Activated T-cell treated with anti-CD3 and anti-CD28 coated beads for 48 hours (primary cell): ENCODE measurements around the gene ZNF511.
A peak's percentile ranks its signal among the peaks of the same experiment; 100 is the strongest.

Experiments used
- DNase-seq: peaks from one replicate; pipeline ENCODE4 v3.0.0-alpha.2; 2020; ENCODE audit warnings: low read depth

The ZNF511 gene

DNA sequence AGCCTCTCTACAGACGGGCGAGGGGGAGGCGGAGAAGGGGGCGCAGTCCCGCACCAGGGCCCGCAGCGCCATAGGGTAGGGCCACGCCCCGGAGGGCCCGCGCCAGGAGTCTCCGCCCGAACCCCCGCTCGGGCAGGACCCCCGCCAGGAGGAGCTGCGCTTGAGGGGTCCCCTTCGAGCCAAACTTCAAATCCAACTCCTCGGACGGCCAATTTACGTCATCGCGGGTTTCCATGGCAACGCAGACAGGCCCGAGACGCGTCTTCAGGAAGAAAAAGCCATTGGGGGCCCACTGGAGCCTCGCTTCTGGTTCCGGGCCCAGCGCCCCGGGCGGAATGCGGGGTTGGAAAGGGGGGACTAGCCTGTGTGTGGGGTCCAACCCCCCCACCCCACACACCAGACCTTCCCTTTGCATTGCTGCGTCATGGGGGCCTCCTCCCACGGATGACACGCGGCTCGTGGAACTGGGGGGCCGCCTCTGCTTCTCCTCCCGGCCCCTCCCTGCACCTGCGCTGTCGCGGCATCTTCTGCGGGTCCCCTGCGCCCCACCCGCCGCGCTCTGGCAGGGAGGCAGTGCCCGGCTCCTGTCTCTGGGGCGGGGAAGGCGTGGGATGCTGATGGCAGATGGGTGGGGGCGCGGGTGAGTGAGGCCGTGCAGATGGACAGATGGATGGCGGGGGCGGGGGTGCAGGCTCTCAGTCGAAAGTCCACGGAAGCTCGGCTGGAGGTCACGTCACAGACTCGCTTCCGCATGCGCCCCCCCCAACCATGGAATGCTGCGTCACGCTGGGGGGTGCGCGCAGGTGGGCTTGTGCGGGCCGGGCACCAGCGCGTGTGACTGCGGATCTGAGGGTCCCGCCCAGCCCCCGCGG lies 26.8 kb downstream of the ZNF511 start:
- DNase-seq: peak; percentile 66

- DNase-seq: no peak
These were observed 27.4 kb downstream of the ZNF511 start for GRCh38 chr10:133336118-133336576.

DNA sequence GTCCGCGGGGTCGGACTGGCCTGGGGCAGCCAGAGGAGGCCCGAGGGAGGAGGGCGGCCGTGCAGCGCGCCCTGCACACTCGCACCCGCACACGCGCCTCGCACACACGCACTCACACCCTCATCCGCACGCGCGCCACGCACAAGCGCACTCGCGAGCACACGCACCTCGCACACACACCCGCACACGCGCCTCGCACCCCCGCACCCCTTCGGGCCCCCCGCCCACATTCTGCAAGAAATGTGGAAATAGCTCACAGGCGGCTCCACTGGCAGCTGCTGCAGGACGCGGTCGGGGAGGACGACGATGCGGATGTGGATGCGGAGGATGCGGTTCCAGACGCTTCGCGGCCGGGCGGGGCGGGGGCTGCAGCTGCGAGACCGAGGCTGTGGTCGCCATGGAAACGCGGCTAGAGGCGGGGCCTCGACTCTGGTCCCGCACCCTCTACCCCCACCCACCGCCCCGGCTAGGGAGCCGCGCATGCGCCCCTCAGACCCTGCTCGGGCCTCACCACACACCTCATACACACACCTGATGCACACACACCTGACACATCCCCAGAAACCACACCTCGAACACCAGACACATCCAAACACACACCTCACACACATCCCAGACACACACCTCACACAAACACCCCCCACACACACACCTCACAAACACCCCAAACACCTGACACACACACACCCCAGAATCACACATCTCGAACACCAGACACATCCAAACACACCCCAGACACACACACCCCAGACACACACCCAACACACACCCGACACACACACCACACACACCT lies 28.1 kb downstream of the ZNF511 start, which contains the start of gene CALY:
CALY (minus strand) TSS at position 320 of the 793 bp plus-strand sequence. CDS start 7,907 bp downstream, outside the sequence.
- DNase-seq: peak; percentile 44

- no peak for DNase-seq
These were observed 28.6 kb downstream of the ZNF511 start for GRCh38 chr10:133337370-133337725.

- DNase-seq: no peak
These were observed 29.7 kb downstream of the ZNF511 start for GRCh38 chr10:133338080-133339071.

GRCh38 chr10:133339708-133340380 lies 31.1 kb downstream of the ZNF511 start:
- no peak for DNase-seq

DNA sequence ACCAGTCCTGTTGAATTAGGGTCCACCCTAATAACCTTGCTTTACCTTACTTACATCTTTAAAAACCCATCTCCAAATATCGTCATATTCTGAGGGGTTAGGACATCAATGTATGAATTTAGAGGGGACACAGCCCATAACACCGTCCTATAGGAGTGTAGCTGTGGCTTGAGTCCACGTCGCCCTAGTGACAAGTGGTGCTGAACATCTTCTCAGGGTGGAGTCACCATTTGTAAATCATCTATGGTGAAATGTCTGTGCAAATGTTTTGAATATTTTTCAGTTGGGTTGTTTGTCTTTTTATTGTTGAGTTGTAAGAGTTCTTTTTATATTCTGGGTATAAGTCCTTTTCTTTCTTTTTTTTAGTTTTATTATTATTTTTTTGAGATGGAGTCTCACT lies 33.3 kb downstream of the ZNF511 start:
- DNase-seq: no peak

- no peak for DNase-seq
These were observed 34.2 kb downstream of the ZNF511 start for GRCh38 chr10:133342942-133343341.

GRCh38 chr10:133343558-133343957 lies 34.8 kb downstream of the ZNF511 start:
- DNase-seq: no peak

- DNase-seq: no peak
These were observed 35.5 kb downstream of the ZNF511 start for GRCh38 chr10:133344236-133344635.

GRCh38 chr10:133346413-133346812 lies 37.7 kb downstream of the ZNF511 start:
- DNase-seq: no peak

DNA sequence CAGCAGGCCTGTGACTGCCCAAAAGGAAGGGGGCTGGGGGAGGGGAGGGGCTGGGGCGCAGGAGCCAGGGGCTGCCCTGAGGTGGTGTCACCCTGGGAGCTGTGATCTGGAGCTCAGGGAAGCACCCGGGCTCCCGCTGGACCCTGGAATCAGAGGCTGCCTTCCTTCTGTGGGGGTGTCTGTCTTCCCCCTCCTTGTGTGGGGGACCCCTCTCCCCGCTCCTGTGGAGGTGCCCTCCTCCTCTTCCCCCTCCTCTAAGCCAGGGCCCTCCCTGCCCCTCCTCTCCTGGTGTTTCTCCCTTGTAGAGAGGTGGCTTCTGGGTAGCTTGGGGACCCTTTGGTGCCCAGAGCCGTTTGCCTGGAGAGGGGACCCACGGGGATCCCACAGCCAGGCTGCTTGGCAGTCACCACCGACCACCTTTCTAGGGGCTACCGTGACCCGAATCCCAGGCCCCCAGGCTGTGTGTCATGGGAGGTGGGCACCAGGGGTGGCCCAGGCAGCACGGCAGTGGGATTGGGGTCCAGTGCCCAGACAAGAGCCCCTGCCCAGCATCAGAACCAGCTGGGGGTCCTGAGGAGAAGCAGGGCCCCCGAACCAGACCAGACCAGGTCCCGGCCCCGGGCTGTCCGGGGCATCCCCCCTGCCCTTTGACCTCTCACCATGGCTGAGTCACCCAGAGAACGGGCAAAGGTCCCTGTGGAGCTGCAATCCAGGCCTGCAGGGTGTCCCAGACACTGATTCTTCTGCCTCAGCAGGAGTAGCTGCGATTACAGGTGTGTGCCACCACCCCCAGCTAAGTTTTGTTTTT lies 39.2 kb downstream of the ZNF511 start:
- DNase-seq: no peak

DNA sequence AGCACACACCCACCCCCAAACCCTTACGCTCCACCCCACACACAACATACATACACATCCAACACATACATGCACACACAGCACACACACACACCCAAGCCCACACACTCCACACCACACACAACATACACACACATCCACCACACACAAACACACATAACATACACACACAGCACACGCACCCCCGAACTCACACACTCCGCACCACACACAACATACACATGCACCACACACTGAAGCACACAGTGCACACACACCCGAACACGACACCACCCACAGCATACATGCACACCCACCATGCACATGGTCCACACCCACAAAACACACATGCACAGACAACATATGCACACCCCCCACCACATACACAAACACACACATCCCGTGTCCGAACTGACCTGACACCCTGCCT lies 40.5 kb downstream of the ZNF511 start:
- no peak for DNase-seq

DNA sequence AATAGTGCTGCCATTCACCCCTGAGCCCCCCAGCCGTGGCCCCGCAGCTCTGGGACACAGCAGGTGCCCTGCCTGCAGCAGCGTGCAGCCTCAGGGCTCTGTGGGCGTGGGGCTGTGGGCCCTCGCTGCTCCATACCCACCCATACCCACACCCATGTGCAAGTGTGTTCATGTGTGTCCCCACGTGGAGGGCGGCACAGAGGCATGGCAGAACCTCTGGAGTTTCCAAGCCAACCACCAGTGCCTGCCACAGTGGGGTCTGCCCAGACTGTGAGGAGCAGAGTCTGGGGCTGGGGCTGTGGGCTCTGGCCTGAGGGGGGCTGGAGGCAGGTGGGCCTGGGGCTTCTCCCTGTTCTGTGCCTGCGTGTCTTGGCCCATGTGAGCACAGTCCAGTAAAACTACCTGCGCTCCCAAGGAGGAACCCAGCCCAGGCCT lies 40.9 kb downstream of the ZNF511 start:
- no peak for DNase-seq

- no peak for DNase-seq
These were observed 41.7 kb downstream of the ZNF511 start for GRCh38 chr10:133350283-133350949.

DNA sequence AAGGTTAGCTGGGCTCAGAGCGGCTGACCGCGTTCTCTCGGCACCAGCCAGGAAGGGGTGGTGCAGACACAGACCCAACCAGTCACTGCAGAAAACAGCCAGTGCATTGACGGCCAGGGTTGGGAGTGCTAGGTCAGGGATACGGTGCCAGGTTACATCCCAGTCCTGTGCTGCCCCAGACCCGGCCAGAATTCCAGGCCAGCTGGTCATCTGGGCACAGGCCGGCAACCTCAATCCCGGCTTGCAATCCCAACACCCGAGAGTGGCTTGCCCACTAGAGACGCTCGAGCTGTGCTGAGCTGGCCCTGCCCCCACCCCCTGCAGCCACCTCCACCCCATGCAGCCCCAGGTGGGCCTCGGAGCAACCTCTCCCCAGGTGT lies 42.2 kb downstream of the ZNF511 start:
- DNase-seq: no peak

DNA sequence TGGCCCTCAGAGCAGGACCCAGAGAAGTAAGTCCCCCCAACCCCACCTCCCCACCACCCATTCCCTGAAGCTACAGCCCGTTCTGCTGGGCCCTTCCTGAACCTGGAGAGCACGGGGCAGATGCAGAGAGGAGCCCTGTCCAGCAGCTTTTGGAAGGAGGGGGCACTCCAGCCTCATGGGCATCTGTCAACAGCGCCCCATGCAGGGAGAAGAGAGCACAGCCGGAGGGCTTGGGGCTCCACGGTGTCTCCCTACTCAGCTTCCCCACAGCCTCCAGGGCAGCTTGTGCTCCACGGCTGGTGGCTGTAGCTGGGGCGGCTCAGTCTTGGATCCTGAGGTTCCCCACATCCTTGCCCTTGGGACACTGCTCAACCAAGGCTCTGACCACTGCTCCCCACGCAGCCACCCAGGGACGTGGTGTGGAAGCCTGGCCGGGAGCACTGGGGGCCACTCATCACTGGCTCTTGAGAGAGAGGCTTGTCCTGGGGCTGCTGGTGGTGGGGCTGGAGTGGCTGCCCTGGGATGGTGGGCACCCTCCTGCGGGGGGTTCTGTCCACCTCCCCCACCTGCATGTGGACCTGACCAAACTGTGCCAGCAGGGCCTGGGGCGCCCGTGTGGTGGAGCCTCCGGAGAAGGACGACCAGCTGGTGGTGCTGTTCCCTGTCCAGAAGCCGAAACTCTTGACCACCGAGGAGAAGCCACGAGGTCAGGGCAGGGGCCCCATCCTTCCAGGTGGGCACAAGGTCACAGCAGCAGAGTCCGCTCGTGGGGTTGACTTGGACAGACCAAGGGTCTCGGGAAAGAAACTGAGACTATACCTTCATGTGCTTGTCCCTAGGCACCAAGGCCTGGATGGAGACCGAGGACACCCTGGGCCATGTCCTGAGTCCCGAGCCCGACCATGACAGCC lies 42.9 kb downstream of the ZNF511 start:
- no peak for DNase-seq

- DNase-seq: no peak
These were observed 44.7 kb downstream of the ZNF511 start for GRCh38 chr10:133353202-133353959.
